HL-60 (cell line): ENCODE data around the gene SNRPD3.
"Not testable (repeated sequence)": the region's sequence is repeated elsewhere in the genome, so short reads cannot be mapped to it uniquely, and the experiment has no call there.

ENCODE experiments used
- CTCF ChIP-seq: IDR thresholded peaks from one replicate; pipeline ENCODE4 v1.5.1; 2011; ENCODE audit warnings: low read length, control low read depth, inconsistent platforms; ENCODE audit not compliant: insufficient read depth
- GABPA ChIP-seq: IDR thresholded peaks from 2 replicates; pipeline ENCODE4 v1.6.1; 2012; ENCODE audit warnings: low read depth
- POLR2AphosphoS5 ChIP-seq: IDR thresholded peaks from 2 replicates; pipeline ENCODE4 v1.6.1; 2012; ENCODE audit warnings: low read depth

GRCh38 chr22:24602847-24603769, 47.3 kb downstream of the SNRPD3 start, which contains the start of gene GGT1:
- TF ChIP-seq CTCF, POLR2AphosphoS5, GABPA: not testable (repeated sequence)
